IMR-90 (cell line): ENCODE measurements around the gene KIF13A. TPM values are rescaled to one million over a fixed set of nuclear protein-coding genes. Genes with fewer than 3 reads are reported as not detected.

Experiments used
- ATAC-seq: fragments of 200-7000 bp; cut with Tn5 transposase; 2 replicates; pipeline ENCODE4 v1.9.1; 2020; ENCODE audit warnings: low read depth, mild to moderate bottlenecking, moderate library complexity
- BruUV-seq: library from RNA; stranded (reverse); fragments of 400-500 nt; replicated peaks from 2 replicates; lab custom pipeline; 2021; lab: Mats Ljungman, UMichigan
- CTCF ChIA-PET: fragments of 300-600 bp; formaldehyde crosslinking; extraction: SDS; loops from one replicate; lab custom pipeline; 2021; ENCODE audit warnings: antibody characterized with exemption; lab: Yijun Ruan, JAX
- POLR2A ChIA-PET: fragments of 300-600 bp; sonication (Branson Sonifier 250); formaldehyde crosslinking; loops from one replicate; lab custom pipeline; 2022; ENCODE audit warnings: antibody characterized with exemption; ENCODE audit not compliant: unreplicated experiment; lab: Charles Lee
- DNase-seq: peaks from one replicate; pipeline ENCODE4 v3.0.0; 2013
- H2AFZ ChIP-seq: replicated peaks from 2 replicates; pipeline ENCODE3; 2013; ENCODE audit warnings: low read length, mild to moderate bottlenecking; ENCODE audit not compliant: poor library complexity
- H2AK5ac ChIP-seq: 2 replicates; pipeline ENCODE4 v1.6.1; 2013; ENCODE audit warnings: low read depth, low read length, inconsistent platforms
- H2AK9ac ChIP-seq: replicated peaks from 2 replicates; pipeline ENCODE3; 2013; ENCODE audit warnings: mild to moderate bottlenecking, low read depth, low read length, moderate library complexity; ENCODE audit not compliant: poor library complexity
- H2BK120ac ChIP-seq: 2 replicates; pipeline ENCODE4 v1.6.1; 2013; ENCODE audit warnings: low read depth, low read length, inconsistent platforms
- H2BK15ac ChIP-seq: 3 replicates; pipeline ENCODE4 v1.6.1; 2013; ENCODE audit warnings: low read depth, low read length, inconsistent platforms
- H2BK20ac ChIP-seq: 2 replicates; pipeline ENCODE4 v1.6.1; 2013; ENCODE audit warnings: low read depth, mild to moderate bottlenecking, inconsistent platforms, low read length, moderate library complexity
- H2BK5ac ChIP-seq: 2 replicates; pipeline ENCODE4 v1.6.1; 2013; ENCODE audit warnings: mild to moderate bottlenecking, low read depth, low read length, inconsistent platforms; ENCODE audit not compliant: poor library complexity, severe bottlenecking
- H3K14ac ChIP-seq: replicated peaks from 2 replicates; pipeline ENCODE4 v1.6.1; 2013; ENCODE audit warnings: low read depth, low read length, inconsistent platforms
- H3K18ac ChIP-seq: 2 replicates; pipeline ENCODE4 v1.6.1; 2013; ENCODE audit warnings: low read depth, low read length, control low read depth
- H3K23ac ChIP-seq: 2 replicates; pipeline ENCODE4 v1.6.1; 2013; ENCODE audit warnings: low read depth, low read length, inconsistent platforms
- H3K27ac ChIP-seq: 2 replicates; pipeline ENCODE4 v1.5.1; 2013; ENCODE audit warnings: mild to moderate bottlenecking, control low read depth, low read length; ENCODE audit not compliant: insufficient read depth
- H3K27me3 ChIP-seq: 2 replicates; pipeline ENCODE4 v1.6.1; 2013; ENCODE audit warnings: low read length; ENCODE audit not compliant: control insufficient read depth, insufficient read depth
- H3K36me3 ChIP-seq: 2 replicates; pipeline ENCODE4 v1.6.1; 2013; ENCODE audit warnings: low read length, mixed read lengths; ENCODE audit not compliant: control insufficient read depth, insufficient read depth
- H3K4ac ChIP-seq: 2 replicates; pipeline ENCODE4 v1.6.1; 2013; ENCODE audit warnings: low read depth, low read length, inconsistent platforms
- H3K4me1 ChIP-seq: 2 replicates; pipeline ENCODE4 v1.6.1; 2013; ENCODE audit warnings: low read length, mixed read lengths; ENCODE audit not compliant: control insufficient read depth, insufficient read depth
- H3K4me2 ChIP-seq: 2 replicates; pipeline ENCODE4 v1.6.1; 2013; ENCODE audit warnings: low read depth, mild to moderate bottlenecking, control low read depth, low read length, moderate library complexity
- H3K4me3 ChIP-seq: 2 replicates; pipeline ENCODE4 v1.5.1; 2013; ENCODE audit warnings: low read depth, mild to moderate bottlenecking, control low read depth, low read length, moderate library complexity; ENCODE audit not compliant: insufficient read depth
- H3K56ac ChIP-seq: 2 replicates; pipeline ENCODE4 v1.6.1; 2013; ENCODE audit warnings: low read length, inconsistent platforms; ENCODE audit not compliant: insufficient read depth; ENCODE audit errors: extremely low read depth
- H3K79me1 ChIP-seq, 2 experiments: 2 replicates each; pipeline ENCODE4 v1.6.1; 2013; ENCODE audit warnings: low read length in 2 of 2, inconsistent platforms in 1 of 2, low read depth in 1 of 2
- H3K9ac ChIP-seq: 2 replicates; pipeline ENCODE4 v1.6.1; 2013; ENCODE audit warnings: low read depth, low read length, control low read depth
- H3K9me1 ChIP-seq: 2 replicates; pipeline ENCODE4 v1.6.1; 2013; ENCODE audit warnings: low read length, inconsistent platforms; ENCODE audit not compliant: insufficient read depth
- H3K9me3 ChIP-seq: 2 replicates; pipeline ENCODE4 v1.6.1; 2013; ENCODE audit warnings: low read length; ENCODE audit not compliant: control insufficient read depth, insufficient read depth
- H4K20me1 ChIP-seq: 2 replicates; pipeline ENCODE4 v1.6.1; 2013; ENCODE audit warnings: low read length, inconsistent platforms; ENCODE audit not compliant: insufficient read depth
- H4K5ac ChIP-seq: 2 replicates; pipeline ENCODE4 v1.6.1; 2013; ENCODE audit warnings: mild to moderate bottlenecking, low read depth, low read length, control low read depth
- H4K8ac ChIP-seq, 2 experiments: 2 replicates each; pipeline ENCODE4 v1.6.1; 2013; ENCODE audit warnings: low read depth in 2 of 2, low read length in 2 of 2, control low read depth in 1 of 2, inconsistent platforms in 1 of 2
- H4K91ac ChIP-seq: 2 replicates; pipeline ENCODE4 v1.6.1; 2013; ENCODE audit warnings: low read depth, low read length, inconsistent platforms; ENCODE audit not compliant: insufficient read depth
- FOS ChIP-seq: fragments of 150-350 bp; IDR thresholded peaks from 2 replicates; pipeline ENCODE4 v1.6.1; 2016; ENCODE audit warnings: low read depth, low read length
- RFX5 ChIP-seq: IDR thresholded peaks from 2 replicates; pipeline ENCODE4 v1.8.0; 2012; ENCODE audit warnings: low read depth, mild to moderate bottlenecking, low read length, moderate library complexity
- WGBS, 2 experiments: methylation state at CpG; one replicate each; pipeline versions ENCODE4 v1.1.5 to v1.1.7; 2013; ENCODE audit warnings: missing lambda C conversion rate in 2 of 2; ENCODE audit not compliant: insufficient read length in 1 of 2; ENCODE audit errors: extremely low coverage in 2 of 2; 5-methylcytosine and 5-hydroxymethylcytosine counted together
- dilution Hi-C: fragments of 300-500 bp; cut with HindIII; formaldehyde crosslinking; loops from one replicate; pipeline ENCODE4 v1.14.3; 2018; ENCODE audit warnings: low sequenced_read_pairs; ENCODE audit not compliant: unreplicated experiment
- in situ Hi-C: fragments of 300-500 bp; cut with MboI; formaldehyde crosslinking; loops from 3 replicates; pipeline ENCODE4 v1.14.3; 2019; ENCODE audit warnings: low sequenced_read_pairs, inconsistent platforms, mixed read lengths
- intact Hi-C: fragments of 100-400 bp; cut with micrococcal nuclease; formaldehyde crosslinking; loops from 2 replicates; pipeline ENCODE4 v1.10.0; 2022
- polyA plus RNA-seq, 3 experiments: library from polyadenylated mRNA; depleted of rRNA; stranded (reverse); fragments of >200 nt; gene quantifications; 2 replicates each; pipeline ENCODE4 v1.2.3, GENCODE V29; 2012; ENCODE audit warnings: low replicate concordance in 1 of 3
- total RNA-seq: library from RNA; depleted of rRNA; stranded (reverse); fragments of >200 nt; gene quantifications from 2 replicates; pipeline ENCODE4 v1.2.3, GENCODE V29; 2012
- TF ChIP-seq, protein P1 (sequence below): fragments of 150-350 bp; IDR thresholded peaks from 2 replicates; pipeline ENCODE4 v1.6.1; 2016; ENCODE audit warnings: low read depth, mild to moderate bottlenecking, low read length, moderate library complexity, borderline replicate concordance

The KIF13A gene
- total and polyA plus RNA-seq, 2 of the 4 experiments (the other 2 are of a cell fraction) = 23.3 to 51.8 TPM

DNA sequence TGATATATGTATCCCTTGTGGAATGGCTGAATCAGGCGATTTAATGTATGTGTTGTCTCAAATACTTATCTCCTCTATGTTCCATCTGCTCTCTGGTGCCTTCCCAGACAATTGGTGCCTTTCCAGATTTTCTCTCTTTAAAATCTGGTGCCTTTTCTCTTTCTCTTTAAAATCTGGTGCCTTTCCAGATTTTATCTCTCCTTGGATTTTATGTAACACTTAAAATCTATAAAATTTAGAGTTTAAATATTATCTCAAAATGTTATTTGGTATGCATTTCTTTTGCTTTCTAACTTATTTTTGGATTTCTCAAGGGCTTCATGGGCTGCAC lies 116.3 kb downstream of the KIF13A start:
- H3K4me2 ChIP-seq = no peak overlapping the region
- no TSS peak for BruUV-seq
- no peak overlapping the region for H4K91ac ChIP-seq
- no peak overlapping the region for H3K9ac ChIP-seq
- no peak overlapping the region for H2AK5ac ChIP-seq
- H3K27me3 ChIP-seq = no peaks in the 10 kb centered on the region
- no peak for TF ChIP-seq FOS
- TF ChIP-seq, protein P1, sequence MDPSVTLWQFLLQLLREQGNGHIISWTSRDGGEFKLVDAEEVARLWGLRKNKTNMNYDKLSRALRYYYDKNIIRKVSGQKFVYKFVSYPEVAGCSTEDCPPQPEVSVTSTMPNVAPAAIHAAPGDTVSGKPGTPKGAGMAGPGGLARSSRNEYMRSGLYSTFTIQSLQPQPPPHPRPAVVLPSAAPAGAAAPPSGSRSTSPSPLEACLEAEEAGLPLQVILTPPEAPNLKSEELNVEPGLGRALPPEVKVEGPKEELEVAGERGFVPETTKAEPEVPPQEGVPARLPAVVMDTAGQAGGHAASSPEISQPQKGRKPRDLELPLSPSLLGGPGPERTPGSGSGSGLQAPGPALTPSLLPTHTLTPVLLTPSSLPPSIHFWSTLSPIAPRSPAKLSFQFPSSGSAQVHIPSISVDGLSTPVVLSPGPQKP = no peak
- TF ChIP-seq RFX5 = no peak
- no peaks in the 10 kb centered on the region for H3K36me3 ChIP-seq
- no peak overlapping the region for H4K8ac ChIP-seq
- no peak overlapping the region for H2BK120ac ChIP-seq
- H3K9me1 ChIP-seq = peaks cover 6% of the 10 kb centered on the region
- no peak overlapping the region for H3K23ac ChIP-seq
- H3K4me3 ChIP-seq = no peak overlapping the region
- peaks cover 17 to 51% of the 10 kb centered on the region in 2 experiments for H3K79me1 ChIP-seq
- no peaks in the 10 kb centered on the region; the same call in 1 of the 2 replicates for H4K20me1 ChIP-seq
- no peak overlapping the region for H3K14ac ChIP-seq
- H3K18ac ChIP-seq = no peak overlapping the region
- H2BK5ac ChIP-seq = no peak overlapping the region
- no peak overlapping the region for H3K56ac ChIP-seq
- no peak overlapping the region for H3K4ac ChIP-seq
- H3K4me1 ChIP-seq = peaks cover 10% of the 10 kb centered on the region
- DNase-seq (no peak), ATAC-seq (no peak)
- no peak overlapping the region for H2AK9ac ChIP-seq
- H2BK20ac ChIP-seq = no peak overlapping the region
- ChIA-PET CTCF (no interaction called here), POLR2A (no interaction called here)
- in situ Hi-C loops (no loop called here), dilution Hi-C loops (no loop called here), intact Hi-C loops (no loop called here)
- no peaks in the 10 kb centered on the region for H3K9me3 ChIP-seq
- H2AFZ ChIP-seq = no peak overlapping the region
- H3K27ac ChIP-seq = no peak overlapping the region
- WGBS, 2 experiments = no CpG with 5 or more reads among the region's 1 CpG
- no peak overlapping the region for H4K5ac ChIP-seq
- no peak overlapping the region for H2BK15ac ChIP-seq
